Measurements from ENCODE around the gene UNC119B.

UNC119B gene

DNA sequence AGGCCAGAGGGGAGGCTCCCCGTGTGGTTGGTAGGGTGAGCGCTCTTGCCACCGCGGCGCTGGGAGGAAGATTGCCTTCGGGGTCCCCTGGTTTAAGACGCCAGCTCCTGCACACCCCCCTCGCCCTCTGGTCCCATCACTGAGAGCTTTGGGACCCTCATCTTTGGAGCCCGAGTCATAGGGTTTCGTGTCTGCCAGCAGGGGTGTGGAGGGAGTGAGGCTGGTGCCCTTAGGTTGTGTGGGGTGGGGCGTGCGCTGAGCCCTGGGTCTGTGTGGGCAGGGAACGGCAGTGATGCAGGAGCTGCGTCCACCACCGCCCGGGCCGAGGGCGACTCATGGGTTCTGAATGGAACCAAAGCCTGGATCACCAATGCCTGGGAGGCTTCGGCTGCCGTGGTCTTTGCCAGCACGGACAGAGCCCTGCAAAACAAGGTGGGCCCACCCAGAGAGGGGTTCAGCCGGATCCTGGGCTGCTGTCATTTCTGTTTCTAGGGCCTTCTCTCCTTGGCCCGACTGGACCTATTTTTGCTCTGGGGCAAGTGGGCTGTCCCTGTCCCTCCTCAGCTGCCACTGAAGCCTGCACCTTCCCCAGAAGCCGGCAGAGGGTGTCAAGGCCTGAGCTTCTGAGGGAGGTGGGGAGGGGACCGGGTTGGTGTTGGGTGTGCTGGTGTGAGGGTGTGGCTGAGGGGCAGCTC is 27.4 kb downstream of the UNC119B start:
- intact Hi-C loops (cut with DNase I; ENCODE audit: low total_unique reads): no loop called here
- H3K27me3 ChIP-seq: no peaks in the 10 kb centered on the region
- no peak overlapping the region for H3K27ac ChIP-seq
- peaks cover 0 to 45% (median 16%) of the 10 kb centered on the region in 3 donors for H3K36me3 ChIP-seq
- DNase-seq: no peak
- no peaks in the 10 kb centered on the region for H3K9me3 ChIP-seq
- TF ChIP-seq, protein P1, sequence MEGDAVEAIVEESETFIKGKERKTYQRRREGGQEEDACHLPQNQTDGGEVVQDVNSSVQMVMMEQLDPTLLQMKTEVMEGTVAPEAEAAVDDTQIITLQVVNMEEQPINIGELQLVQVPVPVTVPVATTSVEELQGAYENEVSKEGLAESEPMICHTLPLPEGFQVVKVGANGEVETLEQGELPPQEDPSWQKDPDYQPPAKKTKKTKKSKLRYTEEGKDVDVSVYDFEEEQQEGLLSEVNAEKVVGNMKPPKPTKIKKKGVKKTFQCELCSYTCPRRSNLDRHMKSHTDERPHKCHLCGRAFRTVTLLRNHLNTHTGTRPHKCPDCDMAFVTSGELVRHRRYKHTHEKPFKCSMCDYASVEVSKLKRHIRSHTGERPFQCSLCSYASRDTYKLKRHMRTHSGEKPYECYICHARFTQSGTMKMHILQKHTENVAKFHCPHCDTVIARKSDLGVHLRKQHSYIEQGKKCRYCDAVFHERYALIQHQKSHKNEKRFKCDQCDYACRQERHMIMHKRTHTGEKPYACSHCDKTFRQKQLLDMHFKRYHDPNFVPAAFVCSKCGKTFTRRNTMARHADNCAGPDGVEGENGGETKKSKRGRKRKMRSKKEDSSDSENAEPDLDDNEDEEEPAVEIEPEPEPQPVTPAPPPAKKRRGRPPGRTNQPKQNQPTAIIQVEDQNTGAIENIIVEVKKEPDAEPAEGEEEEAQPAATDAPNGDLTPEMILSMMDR (IDR thresholded peaks at IDR 0.05): no peak
- H3K4me3 ChIP-seq: no peak overlapping the region
- no peaks in the 10 kb centered on the region for H3K4me1 ChIP-seq

DNA sequence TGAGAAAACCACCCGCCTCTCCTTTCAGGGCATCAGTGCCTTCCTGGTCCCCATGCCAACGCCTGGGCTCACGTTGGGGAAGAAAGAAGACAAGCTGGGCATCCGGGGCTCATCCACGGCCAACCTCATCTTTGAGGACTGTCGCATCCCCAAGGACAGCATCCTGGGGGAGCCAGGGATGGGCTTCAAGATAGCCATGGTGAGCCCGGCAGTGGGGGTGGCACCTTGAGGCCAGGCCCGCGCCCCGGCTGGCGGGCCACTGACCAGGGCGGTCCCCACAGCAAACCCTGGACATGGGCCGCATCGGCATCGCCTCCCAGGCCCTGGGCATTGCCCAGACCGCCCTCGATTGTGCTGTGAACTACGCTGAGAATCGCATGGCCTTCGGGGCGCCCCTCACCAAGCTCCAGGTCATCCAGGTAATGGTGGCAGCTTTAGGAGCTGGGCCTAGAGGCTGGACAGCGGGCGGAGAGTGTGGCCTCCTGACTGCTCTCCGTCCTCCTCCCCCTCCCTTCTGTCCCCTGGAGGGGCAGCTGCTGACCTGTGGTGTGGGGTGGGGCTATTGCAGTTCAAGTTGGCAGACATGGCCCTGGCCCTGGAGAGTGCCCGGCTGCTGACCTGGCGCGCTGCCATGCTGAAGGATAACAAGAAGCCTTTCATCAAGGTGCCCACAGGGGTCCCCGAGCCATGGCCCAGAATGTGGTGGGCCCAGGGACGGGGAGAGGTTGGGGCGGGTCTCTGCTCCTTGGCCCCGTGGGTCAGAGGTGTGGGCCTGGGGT is 28.2 kb downstream of the UNC119B start:
- TF ChIP-seq, protein P1 (IDR thresholded peaks at IDR 0.05): no peak

DNA sequence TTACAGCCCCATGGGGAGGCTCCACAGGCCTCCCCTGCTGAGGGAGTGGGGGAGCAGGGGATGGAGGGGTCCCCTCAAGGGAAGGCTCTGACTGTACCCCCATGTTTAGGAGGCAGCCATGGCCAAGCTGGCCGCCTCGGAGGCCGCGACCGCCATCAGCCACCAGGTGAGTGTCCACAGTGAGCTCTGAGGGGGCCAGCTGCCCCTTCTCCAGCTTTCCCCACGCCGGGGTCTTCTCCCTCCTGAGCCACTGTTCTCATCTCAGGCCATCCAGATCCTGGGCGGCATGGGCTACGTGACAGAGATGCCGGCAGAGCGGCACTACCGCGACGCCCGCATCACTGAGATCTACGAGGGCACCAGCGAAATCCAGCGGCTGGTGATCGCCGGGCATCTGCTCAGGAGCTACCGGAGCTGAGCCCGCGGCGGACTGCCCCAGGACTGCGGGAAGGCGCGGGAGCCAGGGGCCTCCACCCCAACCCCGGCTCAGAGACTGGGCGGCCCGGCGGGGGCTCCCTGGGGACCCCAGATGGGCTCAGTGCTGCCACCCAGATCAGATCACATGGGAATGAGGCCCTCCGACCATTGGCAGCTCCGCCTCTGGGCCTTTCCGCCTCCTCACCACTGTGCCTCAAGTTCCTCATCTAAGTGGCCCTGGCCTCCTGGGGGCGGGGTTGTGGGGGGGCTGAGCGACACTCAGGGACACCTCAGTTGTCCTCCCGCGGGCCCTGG is 28.9 kb downstream of the UNC119B start:
- peaks cover 0 to 37% (median 16%) of the 10 kb centered on the region in 3 donors for H3K36me3 ChIP-seq
- H3K9me3 ChIP-seq: no peaks in the 10 kb centered on the region
- H3K27ac ChIP-seq: no peak overlapping the region
- H3K4me1 ChIP-seq: no peaks in the 10 kb centered on the region
- no peaks in the 10 kb centered on the region for H3K27me3 ChIP-seq
- no peak for DNase-seq
- intact Hi-C loops (cut with DNase I; ENCODE audit: low total_unique reads): no loop called here
- TF ChIP-seq, protein P1 (IDR thresholded peaks at IDR 0.05): no peak
- H3K4me3 ChIP-seq: no peak overlapping the region

More for the DNA sequence above, 28.2 kb downstream of the UNC119B start:
- no peak overlapping the region for H3K27ac ChIP-seq
- intact Hi-C loops (cut with DNase I; ENCODE audit: low total_unique reads): no loop called here
- peaks cover 0 to 45% (median 16%) of the 10 kb centered on the region in 3 donors for H3K36me3 ChIP-seq
- H3K4me1 ChIP-seq: no peaks in the 10 kb centered on the region
- H3K4me3 ChIP-seq: no peak overlapping the region
- no peak for DNase-seq
- H3K9me3 ChIP-seq: no peaks in the 10 kb centered on the region
- no peaks in the 10 kb centered on the region for H3K27me3 ChIP-seq

DNA sequence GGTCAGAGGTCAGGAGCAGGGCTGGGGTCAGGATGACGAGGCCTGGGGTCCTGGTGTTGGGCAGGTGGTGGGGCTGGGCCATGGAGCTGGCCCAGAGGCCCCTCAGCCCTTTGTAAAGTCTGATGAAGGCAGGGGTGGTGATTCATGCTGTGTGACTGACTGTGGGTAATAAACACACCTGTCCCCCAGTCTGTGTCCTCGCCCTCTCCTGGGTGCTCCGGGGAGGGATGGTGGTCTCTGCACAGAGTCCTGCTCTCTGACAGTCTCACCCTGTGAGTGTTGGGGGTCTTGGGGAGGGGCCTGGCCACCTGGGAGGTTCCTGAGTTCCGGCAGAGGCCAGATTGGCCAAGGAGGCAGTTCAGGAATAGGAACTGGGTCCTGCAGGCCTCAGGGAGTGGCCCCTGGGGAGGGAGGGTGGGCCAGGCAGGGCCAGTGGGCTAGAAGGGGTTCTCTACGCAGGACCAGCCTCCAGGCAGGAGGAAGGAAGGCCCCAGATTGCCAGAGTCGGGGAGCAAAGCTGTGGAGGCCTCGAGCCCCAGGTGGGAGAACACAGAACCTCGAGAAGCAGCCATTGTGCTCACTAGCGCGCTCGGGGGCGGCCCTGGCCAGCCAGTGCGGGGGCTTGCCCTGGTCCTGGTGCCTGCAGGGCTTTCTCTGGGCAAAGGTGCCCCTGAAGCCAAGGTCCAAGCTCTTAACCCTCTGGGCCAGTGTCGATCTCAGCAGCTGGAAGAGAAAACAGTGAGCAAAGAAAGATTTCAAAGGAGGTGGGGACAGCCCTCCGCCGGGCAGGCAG is 29.8 kb downstream of the UNC119B start:
- intact Hi-C loops (cut with DNase I; ENCODE audit: low total_unique reads): no loop called here
- H3K27ac ChIP-seq: no peak overlapping the region

More for the DNA sequence above, 29.8 kb downstream of the UNC119B start:
- TF ChIP-seq, protein P1 (IDR thresholded peaks at IDR 0.05): no peak
- Histone ChIP-seq H3K4me1 (no peaks in the 10 kb centered on the region), H3K4me3 (no peak overlapping the region), H3K36me3 (peaks cover 0 to 34% (median 16%) of the 10 kb centered on the region in 3 donors), H3K9me3 (no peaks in the 10 kb centered on the region), H3K27me3 (no peaks in the 10 kb centered on the region)
- DNase-seq: no peak
